ENCODE data around the gene TDRD12.
"Not testable (repeated sequence)": the region's sequence is repeated elsewhere in the genome, so short reads cannot be mapped to it uniquely, and the experiment has no call there.

Gene TDRD12

DNA sequence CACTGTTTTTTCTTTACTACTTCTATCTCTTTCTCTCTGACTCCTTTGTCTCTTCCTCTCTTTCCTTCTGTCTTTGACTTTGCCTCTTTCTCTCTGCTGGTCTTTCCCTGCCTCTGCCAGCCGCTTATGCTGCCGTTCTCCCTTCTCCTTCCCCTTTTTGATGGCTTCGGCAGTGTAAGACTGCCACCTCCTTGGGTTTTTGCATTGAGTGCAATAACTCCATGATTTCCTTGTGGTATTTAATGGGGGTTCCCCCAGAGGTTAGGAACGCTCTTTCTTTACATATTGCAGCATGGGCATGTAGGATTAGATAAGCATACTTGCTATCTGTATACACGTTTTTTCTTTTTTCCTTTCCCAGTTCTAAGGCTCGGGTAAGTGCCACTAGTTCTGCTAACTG lies 24.1 kb upstream of the TDRD12 start:
- not testable (repeated sequence) for H3K4me3 ChIP-seq (ENCODE audit: control insufficient read depth, low read depth, low read length); DNase-seq (ENCODE audit: low read depth)

DNA sequence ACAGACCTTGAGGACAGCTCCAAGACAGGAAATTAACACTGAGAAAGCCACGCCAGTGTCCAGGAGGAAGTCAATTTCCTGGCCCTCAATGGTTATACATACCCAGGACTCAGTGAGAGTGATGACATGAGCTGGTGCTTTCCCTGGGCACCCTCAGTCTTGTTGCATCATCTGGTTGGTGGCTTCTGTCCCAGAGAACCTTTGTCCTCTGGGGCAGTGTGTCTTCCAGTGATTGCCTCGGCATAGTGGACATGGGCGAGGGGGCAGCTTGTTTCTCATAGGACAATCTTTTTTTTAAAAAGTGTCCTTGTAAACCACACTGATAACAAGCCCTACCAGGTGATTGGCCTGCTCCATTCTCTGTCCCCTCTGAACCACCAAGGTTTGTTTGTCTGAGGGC lies 22.8 kb upstream of the TDRD12 start:
- H3K4me3 ChIP-seq (ENCODE audit: control insufficient read depth, low read depth, low read length); DNase-seq (ENCODE audit: low read depth): not testable (repeated sequence)

DNA sequence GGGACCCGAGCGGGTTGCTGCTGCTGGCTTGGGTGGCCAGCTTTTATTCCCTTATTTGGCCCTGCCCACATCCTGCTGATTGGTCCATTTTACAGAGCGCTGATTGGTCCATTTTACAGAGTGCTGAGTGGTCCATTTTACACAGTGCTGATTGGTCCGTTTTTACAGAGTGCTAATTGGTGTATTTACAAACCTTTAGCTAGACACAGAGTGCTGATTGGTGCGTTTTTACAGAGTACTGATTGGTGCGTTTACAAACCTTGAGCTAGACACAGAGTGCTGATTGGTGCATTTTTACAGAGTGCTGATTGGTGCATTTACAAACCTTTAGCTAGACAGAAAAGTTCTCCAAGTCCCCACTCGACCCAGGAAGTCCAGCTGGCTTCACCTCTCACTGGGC lies 19.4 kb upstream of the TDRD12 start:
- not testable (repeated sequence) for DNase-seq (ENCODE audit: low read depth)

GRCh38 chr19:32702010-32702409 lies 17.6 kb upstream of the TDRD12 start:
- no peak for TF ChIP-seq CTCF (conservative IDR thresholded peaks at IDR 0.05; ENCODE audit: control insufficient read depth, insufficient read depth, low read depth, low read length)
- DNase-seq (ENCODE audit: low read depth), result no peak

More for the DNA sequence above, 19.4 kb upstream of the TDRD12 start:
- H3K4me3 ChIP-seq (ENCODE audit: control insufficient read depth, low read depth, low read length), result not testable (repeated sequence)

DNA sequence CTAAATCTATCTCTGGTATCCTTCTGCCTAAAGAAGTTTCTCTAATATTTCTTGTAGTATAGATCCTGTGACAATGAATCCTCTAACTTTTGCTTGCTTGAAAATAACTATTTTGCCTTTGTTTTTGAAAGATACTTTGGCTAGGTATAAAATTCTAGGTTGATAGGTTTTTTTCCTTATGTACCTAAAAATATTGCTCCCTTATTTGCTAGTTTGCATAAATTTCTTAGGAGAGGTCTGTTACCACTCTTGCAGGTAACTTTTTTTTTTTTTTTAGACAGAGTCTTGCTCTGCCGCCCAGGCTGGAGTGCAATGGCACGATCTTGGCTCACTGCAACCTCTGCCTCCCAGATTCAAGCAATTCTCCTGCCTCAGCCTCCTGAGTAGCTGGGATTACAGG lies 15.6 kb upstream of the TDRD12 start:
- not testable (repeated sequence) for H3K4me3 ChIP-seq (ENCODE audit: control insufficient read depth, low read depth, low read length); DNase-seq (ENCODE audit: low read depth)

More at GRCh38 chr19:32702010-32702409, 17.6 kb upstream of the TDRD12 start:
- H3K4me3 ChIP-seq (ENCODE audit: control insufficient read depth, low read depth, low read length), result no peak overlapping the region

DNA sequence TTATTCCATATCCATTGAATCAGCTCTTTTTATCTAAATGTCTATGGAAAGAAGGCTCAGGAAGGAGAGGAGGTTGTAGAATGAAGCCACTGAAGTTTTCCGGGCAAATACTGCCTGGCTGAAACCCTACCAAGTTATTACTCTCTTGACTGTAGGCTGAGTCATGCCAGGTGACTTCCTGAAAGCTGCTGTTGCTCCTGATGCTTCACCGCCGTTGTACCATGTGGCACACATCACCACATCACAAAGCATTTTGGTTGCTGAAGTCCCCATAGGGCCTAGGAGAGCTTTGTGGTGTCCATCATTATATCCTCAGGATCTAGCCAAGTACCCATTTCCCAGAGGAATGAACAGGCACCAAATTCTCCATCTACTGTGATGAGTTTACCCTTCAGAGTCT lies 11.1 kb upstream of the TDRD12 start:
- DNase-seq (ENCODE audit: low read depth), result no peak
- H3K4me3 ChIP-seq (ENCODE audit: control insufficient read depth, low read depth, low read length), result no peak overlapping the region
- TF ChIP-seq CTCF (conservative IDR thresholded peaks at IDR 0.05; ENCODE audit: control insufficient read depth, insufficient read depth, low read depth, low read length), result no peak

- no peak for TF ChIP-seq CTCF (conservative IDR thresholded peaks at IDR 0.05; ENCODE audit: control insufficient read depth, insufficient read depth, low read depth, low read length)
- H3K4me3 ChIP-seq (ENCODE audit: control insufficient read depth, low read depth, low read length), result no peak overlapping the region
- DNase-seq (ENCODE audit: low read depth), result no peak
Observed at GRCh38 chr19:32709032-32709431, 10.5 kb upstream of the TDRD12 start.

GRCh38 chr19:32711747-32712146 lies 7.8 kb upstream of the TDRD12 start:
- DNase-seq (ENCODE audit: low read depth), result no peak
- no peak overlapping the region for H3K4me3 ChIP-seq (ENCODE audit: control insufficient read depth, low read depth, low read length)
- TF ChIP-seq CTCF (conservative IDR thresholded peaks at IDR 0.05; ENCODE audit: control insufficient read depth, insufficient read depth, low read depth, low read length), result no peak

GRCh38 chr19:32716203-32716602 lies 3.4 kb upstream of the TDRD12 start:
- DNase-seq (ENCODE audit: low read depth); H3K4me3 ChIP-seq (ENCODE audit: control insufficient read depth, low read depth, low read length): not testable (repeated sequence)

DNA sequence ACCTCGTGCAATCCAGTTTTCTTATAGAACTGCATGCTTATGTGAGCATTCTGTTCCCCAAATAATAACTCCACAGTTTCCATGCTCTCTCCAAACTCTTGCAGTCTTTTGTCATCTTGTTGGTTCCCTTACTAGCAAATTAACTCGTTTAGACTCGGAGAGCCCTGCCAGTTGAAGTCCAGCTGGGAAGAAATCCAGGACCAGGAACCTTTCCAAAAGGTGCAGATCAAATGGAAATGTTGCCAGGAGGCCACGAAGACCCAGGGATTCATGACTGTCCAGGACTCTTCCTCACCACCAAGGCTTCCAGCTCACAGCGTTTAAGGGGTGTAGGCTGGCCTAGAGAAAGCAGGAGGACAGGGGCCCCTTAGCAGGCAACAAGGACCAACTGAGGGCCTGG lies 2.1 kb upstream of the TDRD12 start:
- H3K4me3 ChIP-seq (ENCODE audit: control insufficient read depth, low read depth, low read length), result no peak overlapping the region
- TF ChIP-seq CTCF (conservative IDR thresholded peaks at IDR 0.05; ENCODE audit: control insufficient read depth, insufficient read depth, low read depth, low read length), result no peak
- DNase-seq (ENCODE audit: low read depth), result no peak
